Activated CD4-positive, alpha-beta T cell treated with anti-CD3 and anti-CD28 coated beads, Interleukin-2, amount 10 ng/mL, durations not matched to agents 7 days and 5 days (primary cell): ENCODE results near the gene RPL7A. TPM values are rescaled to one million over a fixed set of nuclear protein-coding genes. Genes with fewer than 3 reads are reported as not detected.

Experiments
- CTCF ChIA-PET: fragments of 350-600 bp; sonication (Branson Sonifier 250); formaldehyde crosslinking; loops from one replicate; lab custom pipeline; 2021; ENCODE audit warnings: antibody characterized with exemption; lab: Charles Lee
- POLR2A ChIA-PET: fragments of 350-600 bp; sonication (Branson Sonifier 250); formaldehyde crosslinking; loops from one replicate; lab custom pipeline; 2021; ENCODE audit warnings: antibody characterized with exemption; lab: Charles Lee
- DNase-seq: peaks from one replicate; pipeline ENCODE4 v3.0.0-alpha.2; 2020
- H3K27ac Mint-ChIP-seq: one replicate; pipeline ENCODE4 v1.8.0; 2021; ENCODE audit warnings: mild to moderate bottlenecking, moderate library complexity, mixed read lengths
- H3K27me3 Mint-ChIP-seq: one replicate; pipeline ENCODE4 v1.8.0; 2021; ENCODE audit warnings: mixed read lengths
- H3K36me3 Mint-ChIP-seq: one replicate; pipeline ENCODE4 v1.8.0; 2021; ENCODE audit warnings: low read depth, mixed read lengths
- H3K4me1 Mint-ChIP-seq: one replicate; pipeline ENCODE4 v1.8.0; 2021; ENCODE audit warnings: mixed read lengths
- H3K4me3 Mint-ChIP-seq: one replicate; pipeline ENCODE4 v1.8.0; 2021; ENCODE audit warnings: mild to moderate bottlenecking, moderate library complexity, mixed read lengths
- H3K9me3 Mint-ChIP-seq: one replicate; pipeline ENCODE4 v1.8.0; 2021; ENCODE audit warnings: mixed read lengths
- total RNA-seq, 2 experiments: library from RNA; stranded (reverse); gene quantifications; one replicate each; pipeline ENCODE4 v1.2.3, GENCODE V29; 2021

The RPL7A gene
- total RNA-seq, 2 experiments from 2014 or later, result 1,880 to 1,928 TPM

DNA sequence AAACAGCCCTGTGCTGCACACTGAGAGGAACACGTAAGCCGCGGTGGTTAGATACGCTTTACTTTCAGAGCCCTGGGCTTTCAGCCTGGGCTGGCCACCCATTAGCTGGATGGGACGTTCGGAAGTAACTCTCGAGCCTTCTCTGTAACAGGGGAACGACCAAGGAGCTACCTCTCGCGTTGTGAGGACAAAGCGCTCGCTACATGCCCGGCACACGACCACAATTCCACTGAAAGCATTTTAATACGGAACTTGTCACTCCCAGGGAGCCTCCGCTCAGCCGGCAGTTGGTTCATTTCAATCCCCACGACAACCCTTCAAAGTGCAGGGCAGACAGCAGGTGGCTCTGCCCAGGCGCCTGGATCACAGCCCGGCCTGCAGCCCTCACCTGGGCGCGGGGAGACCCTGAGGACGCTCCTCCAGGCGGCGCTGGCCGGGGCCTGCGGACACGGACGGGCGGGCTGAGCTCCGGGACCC, 7.9 kb downstream of the RPL7A start:
- Mint-ChIP-seq H3K9me3 (no peaks in the 10 kb centered on the region), H3K4me1 (peaks cover 50% of the 10 kb centered on the region), H3K27ac (peak overlapping the region; percentile 88), H3K4me3 (peak overlapping the region; percentile 85), H3K27me3 (no peaks in the 10 kb centered on the region), H3K36me3 (peaks cover 32% of the 10 kb centered on the region)
- no peak for DNase-seq
- POLR2A ChIA-PET, result interaction anchor here (1.4 to 2.5 kb wide), 2 partner anchors 15 to 18 kb away, joined by 6 to 7 read pairs; no protein-coding TSS in a partner anchor
- CTCF ChIA-PET, result interaction anchor here (0.6 to 2.3 kb wide), 10 partner anchors 9 to 170 kb away, joined by 3 to 11 read pairs (median 4); no protein-coding TSS in a partner anchor

DNA sequence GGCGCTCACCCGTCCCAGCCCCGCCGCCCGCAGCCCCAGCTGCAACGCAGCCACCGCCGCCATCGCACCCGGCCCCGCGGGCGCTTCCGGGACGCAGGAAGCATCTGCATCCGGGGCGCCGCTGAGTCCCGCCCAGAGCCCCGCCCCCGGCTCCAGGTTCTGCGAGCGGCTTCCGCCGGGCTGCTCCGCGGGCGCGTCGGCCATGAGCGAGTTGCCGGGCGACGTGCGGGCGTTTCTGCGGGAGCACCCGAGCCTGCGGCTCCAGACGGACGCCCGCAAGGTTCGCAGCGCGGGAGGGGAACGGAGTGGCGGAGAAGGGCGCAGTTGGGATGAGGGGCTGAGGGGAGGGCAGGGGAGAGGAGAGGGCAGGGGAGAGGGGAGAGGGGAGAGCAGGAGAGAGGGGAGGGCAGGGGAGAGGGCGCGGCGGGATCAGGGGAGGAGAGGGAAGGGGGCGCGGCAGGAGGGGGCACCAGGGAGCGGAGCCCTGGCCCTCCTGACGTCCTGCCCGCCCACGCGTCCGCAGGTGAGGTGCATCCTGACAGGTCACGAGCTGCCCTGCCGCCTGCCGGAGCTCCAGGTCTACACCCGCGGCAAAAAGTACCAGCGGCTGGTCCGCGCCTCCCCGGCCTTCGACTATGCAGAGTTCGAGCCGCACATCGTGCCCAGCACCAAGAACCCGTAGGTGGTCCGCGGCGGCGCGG, 8.5 kb downstream of the RPL7A start, which contains the start of the genes SURF1 and SURF2:
Gene SURF1 (minus strand): TSS at position 97 of the 701 bp plus-strand sequence. CDS start 34 bp downstream, at position 63.
Gene SURF2 (plus strand): TSS at position 160 of the 701 bp plus-strand sequence. CDS start 43 bp downstream, at position 203.
- Mint-ChIP-seq H3K27ac (peak within 1 kb of the TSS; percentile 88), H3K9me3 (no peaks in the 10 kb centered on the region), H3K27me3 (no peaks in the 10 kb centered on the region), H3K36me3 (peaks cover 32% of the 10 kb centered on the region), H3K4me3 (peak within 1 kb of the TSS; percentile 85), H3K4me1 (peaks cover 50% of the 10 kb centered on the region)
- peak; percentile 92 for DNase-seq
- CTCF ChIA-PET, result interaction anchor here (1.0 to 2.3 kb wide), 7 partner anchors 8 to 171 kb away, joined by 3 to 11 read pairs (median 5); partner anchors contain the start of genes MED22, RPL7A and STKLD1
- POLR2A ChIA-PET, result interaction anchor here (1.1 to 2.5 kb wide), 2 partner anchors 9 to 14 kb away, joined by 4 to 7 read pairs; partner anchors contain the start of genes MED22 and RPL7A

DNA sequence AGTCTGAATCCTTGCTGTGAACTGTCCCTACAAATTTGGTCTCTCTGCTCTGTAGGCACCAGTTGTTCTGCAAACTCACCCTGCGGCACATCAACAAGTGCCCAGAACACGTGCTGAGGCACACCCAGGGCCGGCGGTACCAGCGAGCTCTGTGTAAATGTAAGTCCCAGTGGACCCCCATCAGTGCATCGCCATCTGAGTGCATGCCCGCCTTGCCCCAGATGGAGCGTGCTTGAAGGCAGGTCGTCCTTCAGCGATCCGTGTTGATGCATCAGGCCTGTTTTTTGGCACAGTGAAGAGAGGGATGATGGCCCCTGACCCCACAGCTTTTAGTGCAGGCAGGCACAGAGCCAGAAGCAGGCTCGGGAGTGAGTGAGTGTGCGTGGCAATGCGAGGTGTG, 9.6 kb downstream of the RPL7A start:
- peaks cover 30% of the 10 kb centered on the region for H3K36me3 Mint-ChIP-seq
- H3K27me3 Mint-ChIP-seq, result no peaks in the 10 kb centered on the region
- ChIA-PET POLR2A (interaction anchor here (1.1 to 2.5 kb wide), 2 partner anchors 10 to 13 kb away, joined by 4 to 7 read pairs; partner anchors contain the start of genes MED22 and RPL7A), CTCF (interaction anchor here (0.6 to 2.3 kb wide), 7 partner anchors 9 to 446 kb away, joined by 3 to 11 read pairs (median 5); partner anchors contain the start of genes MED22, RPL7A and STKLD1)
- H3K4me3 Mint-ChIP-seq, result peak overlapping the region; percentile 85
- H3K27ac Mint-ChIP-seq, result no peak overlapping the region
- DNase-seq, result no peak
- peaks cover 46% of the 10 kb centered on the region for H3K4me1 Mint-ChIP-seq
- H3K9me3 Mint-ChIP-seq, result no peaks in the 10 kb centered on the region

DNA sequence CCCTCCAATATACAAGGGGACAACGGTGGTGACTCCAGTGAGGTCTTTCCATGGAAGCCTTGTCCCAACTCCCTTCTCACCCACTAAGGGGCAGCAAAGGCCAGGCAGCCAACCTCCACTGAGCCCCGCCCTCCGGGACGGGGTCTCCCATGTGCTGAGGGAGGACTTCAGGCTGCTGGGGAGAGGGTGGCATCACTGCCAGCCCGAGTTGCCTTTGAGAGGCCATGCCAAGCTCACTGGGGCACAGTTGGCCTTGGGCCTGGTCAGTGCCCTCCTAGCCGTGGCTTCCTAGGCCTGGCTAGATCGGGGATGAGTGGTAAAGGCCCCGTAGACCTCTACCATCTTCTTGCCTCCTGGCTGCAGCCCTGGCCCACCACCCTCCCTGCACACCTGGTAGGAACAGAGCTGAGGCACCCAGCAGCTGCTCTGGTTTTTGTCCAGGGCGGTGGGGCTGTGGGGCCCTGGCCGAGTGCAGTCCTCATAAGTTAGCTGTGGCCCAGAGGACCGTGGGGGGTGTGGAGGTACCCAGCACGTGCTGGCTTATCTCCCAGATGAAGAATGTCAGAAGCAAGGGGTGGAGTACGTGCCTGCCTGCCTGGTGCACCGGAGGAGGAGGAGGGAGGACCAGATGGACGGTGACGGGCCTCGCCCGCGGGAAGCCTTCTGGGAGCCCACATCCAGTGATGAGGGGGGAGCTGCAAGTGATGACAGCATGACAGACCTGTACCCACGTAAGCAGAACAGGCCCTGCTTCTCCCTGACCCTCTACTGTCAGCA, 11.6 kb downstream of the RPL7A start:
- ChIA-PET CTCF (interaction anchor here (0.8 to 1.6 kb wide), 4 partner anchors 10 to 17 kb away, joined by 3 to 8 read pairs (median 3); no protein-coding TSS in a partner anchor), POLR2A (interaction anchor here (1.0 kb wide), 1 partner anchor 12 kb away, joined by 3 read pairs; the partner anchor contains the start of genes MED22 and RPL7A)
- Mint-ChIP-seq H3K36me3 (peaks cover 38% of the 10 kb centered on the region), H3K27me3 (no peaks in the 10 kb centered on the region), H3K27ac (peak overlapping the region; percentile 52), H3K4me1 (peaks cover 42% of the 10 kb centered on the region), H3K9me3 (no peaks in the 10 kb centered on the region), H3K4me3 (no peak overlapping the region)
- no peak for DNase-seq

DNA sequence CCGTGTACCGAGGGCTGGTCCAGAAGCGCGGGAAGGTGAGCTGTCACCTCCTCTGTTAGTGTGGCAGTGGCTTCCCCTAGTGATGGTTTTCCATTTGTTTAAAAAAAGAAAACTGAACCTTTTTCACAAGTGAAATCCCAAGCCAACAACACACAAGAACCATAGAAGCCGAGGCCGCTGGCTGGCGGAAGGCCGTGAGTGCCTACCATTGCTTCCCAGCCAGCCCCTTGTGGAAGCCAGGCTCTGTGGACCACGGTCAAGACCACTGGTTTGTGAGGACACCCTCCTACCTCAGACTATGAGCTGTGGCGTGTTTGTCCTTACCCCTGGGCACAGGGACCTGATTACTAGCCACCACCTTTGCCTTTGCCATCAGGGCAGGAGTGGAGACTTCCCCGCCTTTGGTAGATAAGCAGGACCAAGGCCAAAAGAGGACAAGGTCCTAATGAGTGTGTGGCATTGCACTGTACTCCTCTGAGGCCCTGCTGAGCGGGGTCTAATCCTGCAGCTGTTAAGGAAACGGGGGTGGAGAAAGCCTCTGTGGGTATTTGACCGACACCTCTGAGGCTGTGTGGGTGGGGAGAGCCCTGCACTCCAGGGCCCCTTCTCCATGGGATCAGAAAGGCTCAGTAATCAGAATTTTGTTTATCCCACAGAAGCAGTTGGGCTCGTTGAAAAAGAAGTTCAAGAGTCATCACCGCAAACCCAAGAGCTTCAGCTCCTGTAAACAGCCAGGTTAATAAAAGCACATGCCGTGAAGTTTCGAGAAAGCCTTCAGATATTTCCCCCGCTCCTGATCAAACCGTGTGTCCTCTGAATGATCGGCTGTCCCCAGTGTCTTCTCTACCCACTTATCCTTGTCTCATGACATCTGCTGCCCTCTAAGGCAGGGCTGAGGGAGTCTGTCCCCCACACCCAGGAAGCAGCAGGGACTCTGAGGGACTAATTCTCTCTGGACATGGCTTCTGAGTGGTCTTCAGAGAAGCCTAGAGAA, 12.7 kb downstream of the RPL7A start:
- no peak for DNase-seq
- CTCF ChIA-PET, result interaction anchor here (0.6 to 1.2 kb wide), 5 partner anchors 9 to 25 kb away, joined by 3 to 4 read pairs (median 3); partner anchors contain the start of genes MED22 and RPL7A
- Mint-ChIP-seq H3K4me3 (no peak overlapping the region), H3K4me1 (peaks cover 32% of the 10 kb centered on the region), H3K9me3 (no peaks in the 10 kb centered on the region), H3K27me3 (no peaks in the 10 kb centered on the region), H3K27ac (peak overlapping the region; percentile 42), H3K36me3 (peaks cover 47% of the 10 kb centered on the region)
- POLR2A ChIA-PET, result no interaction called here

DNA sequence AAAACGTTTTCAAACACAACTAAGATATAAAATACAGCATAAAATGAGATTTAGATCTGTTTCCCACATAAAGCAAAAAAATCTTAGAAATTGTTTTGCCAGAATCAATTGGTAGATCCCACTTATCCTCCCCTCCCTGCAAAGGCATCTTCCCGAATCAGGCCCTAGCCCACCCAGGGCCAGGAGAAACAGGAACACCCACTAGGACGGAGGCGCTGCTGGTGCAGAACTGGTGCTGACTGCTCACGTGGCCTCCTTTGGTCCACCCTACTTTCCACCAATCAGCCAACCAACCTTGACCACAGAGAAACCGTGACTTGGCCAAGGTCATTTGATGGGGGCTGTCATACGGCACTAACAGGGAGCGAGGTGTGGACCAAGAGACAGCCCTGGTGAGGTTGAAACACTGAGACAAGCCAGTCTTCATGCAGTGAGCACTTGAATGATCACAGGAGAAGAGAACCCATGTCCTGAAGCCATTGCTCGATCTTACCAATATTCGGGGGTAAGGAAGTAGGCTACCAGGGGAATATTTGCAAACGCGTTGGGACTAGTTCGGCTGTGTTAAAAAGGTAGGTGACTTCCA, 13.6 kb downstream of the RPL7A start:
- no peak overlapping the region for H3K27ac Mint-ChIP-seq
- no peak for DNase-seq
- peaks cover 33% of the 10 kb centered on the region for H3K4me1 Mint-ChIP-seq
- no peaks in the 10 kb centered on the region for H3K9me3 Mint-ChIP-seq
- POLR2A ChIA-PET, result no interaction called here
- peaks cover 53% of the 10 kb centered on the region for H3K36me3 Mint-ChIP-seq
- CTCF ChIA-PET, result interaction anchor here (0.6 to 1.2 kb wide), 4 partner anchors 10 to 24 kb away, joined by 3 to 4 read pairs (median 3); partner anchors contain the start of genes MED22 and RPL7A
- no peaks in the 10 kb centered on the region for H3K27me3 Mint-ChIP-seq
- H3K4me3 Mint-ChIP-seq, result no peak overlapping the region

DNA sequence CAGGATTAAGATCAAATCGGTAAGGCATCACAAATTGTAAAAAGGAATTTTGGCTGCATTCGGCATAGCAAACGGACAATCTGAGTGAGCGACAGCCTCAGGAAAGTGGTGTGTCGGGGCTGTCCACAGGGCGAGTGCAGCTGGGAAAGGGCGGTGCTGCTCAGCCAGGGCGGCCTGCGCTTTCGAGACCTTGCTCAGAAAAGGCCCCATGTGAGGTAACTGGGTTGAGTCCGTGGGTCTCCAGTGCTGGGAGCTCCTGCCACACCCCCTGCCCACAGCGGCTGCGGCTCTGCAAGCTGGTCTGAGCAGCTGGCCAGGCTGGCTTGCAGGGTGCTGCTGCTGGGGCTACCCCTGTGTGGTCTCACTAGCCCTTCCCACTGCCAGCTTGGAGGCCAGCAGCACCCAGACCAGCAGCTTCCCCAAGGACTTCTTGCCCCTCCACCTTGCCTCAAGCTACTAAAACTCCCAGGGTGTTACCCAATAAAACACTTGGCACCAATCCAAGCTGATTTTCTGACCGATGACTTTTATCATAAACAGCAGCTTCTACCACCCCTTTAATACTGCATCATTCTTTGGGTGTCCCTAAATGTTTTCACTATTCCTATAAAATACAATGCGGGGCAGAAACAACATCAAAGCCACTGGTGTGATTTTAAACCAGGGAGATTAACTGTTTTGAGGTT, 14.5 kb downstream of the RPL7A start:
- Mint-ChIP-seq H3K4me1 (peaks cover 30% of the 10 kb centered on the region), H3K27me3 (no peaks in the 10 kb centered on the region), H3K4me3 (no peak overlapping the region), H3K27ac (no peak overlapping the region), H3K9me3 (no peaks in the 10 kb centered on the region), H3K36me3 (peaks cover 55% of the 10 kb centered on the region)
- CTCF ChIA-PET, result interaction anchor here (0.8 to 1.0 kb wide), 3 partner anchors 9 to 176 kb away, joined by 3 read pairs; no protein-coding TSS in a partner anchor
- POLR2A ChIA-PET, result no interaction called here
- DNase-seq, result no peak

DNA sequence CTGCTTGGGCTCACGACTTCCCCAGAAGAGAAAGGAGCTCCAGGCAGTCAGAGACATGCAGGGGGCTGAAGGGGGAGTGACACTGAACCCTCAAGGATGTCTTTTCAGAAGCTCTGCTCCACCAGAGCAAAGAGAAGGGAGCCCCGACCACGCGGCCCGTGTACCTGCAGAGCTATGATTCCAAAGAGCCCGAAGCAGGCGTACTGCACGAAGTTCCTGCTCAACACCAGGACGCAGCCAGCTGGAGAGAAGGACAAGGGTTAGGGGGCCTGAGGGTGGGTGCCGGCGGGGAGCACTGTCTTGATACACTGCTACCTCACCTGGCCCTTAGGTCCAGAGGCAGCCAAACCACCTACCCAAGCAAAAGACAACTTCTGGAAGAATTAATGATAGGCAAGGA, 18.4 kb downstream of the RPL7A start:
- H3K4me3 Mint-ChIP-seq, result no peak overlapping the region
- H3K27ac Mint-ChIP-seq, result no peak overlapping the region
- POLR2A ChIA-PET, result no interaction called here
- no peak for DNase-seq
- CTCF ChIA-PET, result interaction anchor here (1.3 to 1.5 kb wide), 2 partner anchors 10 to 36 kb away, joined by 6 read pairs; partner anchors contain the start of genes SURF1 and SURF2
- peaks cover 66% of the 10 kb centered on the region for H3K36me3 Mint-ChIP-seq
- no peaks in the 10 kb centered on the region for H3K27me3 Mint-ChIP-seq
- H3K9me3 Mint-ChIP-seq, result no peaks in the 10 kb centered on the region
- peaks cover 43% of the 10 kb centered on the region for H3K4me1 Mint-ChIP-seq

DNA sequence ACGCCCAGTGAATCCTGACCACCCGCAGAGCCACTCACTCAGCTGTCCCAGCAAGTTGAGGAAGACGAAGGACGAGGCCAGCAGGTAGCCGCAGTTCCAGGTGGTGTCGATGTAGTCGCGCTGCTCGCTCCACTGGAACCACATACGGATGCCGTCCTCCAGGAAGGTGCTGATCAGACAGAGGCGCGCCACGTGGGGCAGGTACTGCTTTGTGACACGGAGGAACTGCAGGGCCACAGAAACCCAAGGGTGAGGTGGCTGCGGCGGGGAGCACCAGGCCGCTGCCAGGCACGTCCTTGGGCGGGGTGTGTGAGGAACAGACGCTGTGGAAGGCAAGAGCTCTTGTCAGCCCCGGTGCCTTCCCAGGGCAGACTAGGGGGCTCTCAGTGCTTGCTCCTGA, 19.2 kb downstream of the RPL7A start:
- no peak overlapping the region for H3K4me3 Mint-ChIP-seq
- no peak for DNase-seq
- no peaks in the 10 kb centered on the region for H3K27me3 Mint-ChIP-seq
- peaks cover 61% of the 10 kb centered on the region for H3K36me3 Mint-ChIP-seq
- H3K4me1 Mint-ChIP-seq, result peaks cover 51% of the 10 kb centered on the region
- ChIA-PET CTCF (interaction anchor here (1.3 to 1.6 kb wide), 3 partner anchors 9 to 37 kb away, joined by 4 to 6 read pairs (median 6); partner anchors contain the start of genes STKLD1, SURF1 and SURF2), POLR2A (no interaction called here)
- H3K27ac Mint-ChIP-seq, result no peak overlapping the region
- no peaks in the 10 kb centered on the region for H3K9me3 Mint-ChIP-seq

DNA sequence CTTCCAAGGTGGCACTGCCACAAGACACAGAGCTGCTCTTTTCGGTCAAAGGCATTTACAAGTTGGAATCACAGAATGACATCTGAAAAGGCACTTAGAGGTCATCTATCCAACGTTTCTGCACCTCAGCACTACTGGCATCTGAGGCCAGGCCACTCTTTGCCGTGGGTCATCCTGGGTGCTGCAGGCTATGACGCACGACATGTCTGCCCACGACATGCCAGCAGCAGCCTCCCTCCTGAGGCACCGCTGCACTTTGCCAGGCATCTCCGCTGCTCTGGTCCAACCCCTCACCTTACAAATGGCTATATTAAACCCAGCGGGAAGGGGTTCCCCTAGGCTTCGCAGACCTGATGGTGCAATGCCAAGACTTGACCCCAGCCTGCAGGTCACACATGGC, 19.8 kb downstream of the RPL7A start:
- Mint-ChIP-seq H3K9me3 (no peaks in the 10 kb centered on the region), H3K27ac (no peak overlapping the region), H3K27me3 (no peaks in the 10 kb centered on the region), H3K36me3 (peaks cover 63% of the 10 kb centered on the region), H3K4me1 (peaks cover 57% of the 10 kb centered on the region), H3K4me3 (no peak overlapping the region)
- ChIA-PET CTCF (interaction anchor here (1.6 kb wide), 1 partner anchor 9 kb away, joined by 4 read pairs; the partner anchor contains the start of gene STKLD1), POLR2A (no interaction called here)
- no peak for DNase-seq
